HUES6 (cell line): Measurements from ENCODE around the gene ACAD8.

Source experiments
- H3K27ac ChIP-seq: 2 replicates; pipeline ENCODE4 v1.7.0; 2013; ENCODE audit warnings: low read depth, mild to moderate bottlenecking, low read length, inconsistent platforms
- H3K27me3 ChIP-seq: 2 replicates; pipeline ENCODE4 v1.6.1; 2013; ENCODE audit warnings: low read length; ENCODE audit not compliant: control insufficient read depth, insufficient read depth
- H3K36me3 ChIP-seq: 2 replicates; pipeline ENCODE4 v1.6.1; 2013; ENCODE audit warnings: low read length; ENCODE audit not compliant: control insufficient read depth, insufficient read depth
- H3K4me1 ChIP-seq: 2 replicates; pipeline ENCODE4 v1.6.1; 2013; ENCODE audit warnings: low read length; ENCODE audit not compliant: control insufficient read depth, insufficient read depth
- H3K4me3 ChIP-seq: 2 replicates; pipeline ENCODE4 v1.5.1; 2013; ENCODE audit warnings: low read depth, low read length
- H3K9ac ChIP-seq: one replicate; pipeline ENCODE4 v1.6.1; 2013; ENCODE audit warnings: mild to moderate bottlenecking, low read length
- H3K9me3 ChIP-seq: 2 replicates; pipeline ENCODE4 v1.6.1; 2013; ENCODE audit warnings: low read depth, low read length; ENCODE audit not compliant: control insufficient read depth, insufficient read depth

Gene ACAD8

DNA sequence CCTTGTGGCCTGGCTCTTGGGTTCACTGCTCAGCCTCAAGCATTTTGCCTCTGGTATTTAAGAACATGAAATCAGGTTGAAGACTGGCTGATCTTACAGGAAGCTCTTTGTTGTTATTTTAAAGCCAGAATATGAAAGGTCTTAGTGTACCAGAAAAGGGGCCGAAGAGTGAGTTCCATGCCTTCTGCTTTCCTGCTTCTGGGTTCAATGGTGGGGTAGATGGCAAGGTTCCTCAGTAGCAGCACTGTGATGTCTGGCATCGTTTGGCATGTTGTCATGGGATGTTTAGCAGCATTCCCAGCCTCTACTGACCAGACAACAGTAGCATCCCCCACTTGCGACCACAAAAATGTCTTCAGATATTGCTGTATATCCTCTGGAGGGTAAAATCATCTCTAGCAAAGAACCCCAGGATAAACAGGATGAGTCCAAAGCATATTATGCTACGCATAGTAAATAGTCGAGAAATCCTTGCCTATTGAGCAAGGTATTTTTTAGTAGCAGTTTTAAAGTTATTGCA, 26.5 kb upstream of the ACAD8 start:
- no peak overlapping the region for H3K4me3 ChIP-seq

DNA sequence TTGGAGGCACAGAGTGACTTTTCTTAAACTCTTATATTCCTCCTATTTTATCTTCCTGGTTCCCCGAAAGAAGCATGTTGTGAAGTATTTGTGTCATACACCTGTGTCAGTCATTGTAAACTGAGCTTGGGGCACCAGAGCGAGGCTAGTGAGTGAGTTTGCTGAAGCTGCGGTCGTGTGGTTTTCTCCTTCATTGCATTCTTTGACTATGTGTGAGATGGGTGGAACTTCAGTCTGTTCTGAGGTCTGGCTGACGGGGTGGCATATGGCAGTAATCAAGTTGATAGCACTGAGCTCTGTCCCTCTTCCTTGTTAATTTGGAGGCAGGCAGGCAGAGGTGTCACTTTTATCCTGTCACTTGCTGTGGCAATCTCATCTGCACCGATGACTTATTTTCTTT, 24.7 kb upstream of the ACAD8 start:
- H3K36me3 ChIP-seq = no peaks in the 10 kb centered on the region
- no peaks in the 10 kb centered on the region for H3K9me3 ChIP-seq
- no peak overlapping the region for H3K27ac ChIP-seq
- peaks cover 12% of the 10 kb centered on the region; the same call in 1 of the 2 replicates for H3K4me1 ChIP-seq
- no peak overlapping the region for H3K4me3 ChIP-seq
- no peak overlapping the region for H3K9ac ChIP-seq
- peaks cover 7% of the 10 kb centered on the region; the same call in 1 of the 2 replicates for H3K27me3 ChIP-seq

More for the DNA sequence above, 26.5 kb upstream of the ACAD8 start:
- no peak overlapping the region for H3K27ac ChIP-seq
- no peak overlapping the region for H3K9ac ChIP-seq
- H3K27me3 ChIP-seq = peaks cover 7% of the 10 kb centered on the region; the same call in 1 of the 2 replicates
- H3K9me3 ChIP-seq = no peaks in the 10 kb centered on the region
- peaks cover 21% of the 10 kb centered on the region for H3K4me1 ChIP-seq
- no peaks in the 10 kb centered on the region for H3K36me3 ChIP-seq

DNA sequence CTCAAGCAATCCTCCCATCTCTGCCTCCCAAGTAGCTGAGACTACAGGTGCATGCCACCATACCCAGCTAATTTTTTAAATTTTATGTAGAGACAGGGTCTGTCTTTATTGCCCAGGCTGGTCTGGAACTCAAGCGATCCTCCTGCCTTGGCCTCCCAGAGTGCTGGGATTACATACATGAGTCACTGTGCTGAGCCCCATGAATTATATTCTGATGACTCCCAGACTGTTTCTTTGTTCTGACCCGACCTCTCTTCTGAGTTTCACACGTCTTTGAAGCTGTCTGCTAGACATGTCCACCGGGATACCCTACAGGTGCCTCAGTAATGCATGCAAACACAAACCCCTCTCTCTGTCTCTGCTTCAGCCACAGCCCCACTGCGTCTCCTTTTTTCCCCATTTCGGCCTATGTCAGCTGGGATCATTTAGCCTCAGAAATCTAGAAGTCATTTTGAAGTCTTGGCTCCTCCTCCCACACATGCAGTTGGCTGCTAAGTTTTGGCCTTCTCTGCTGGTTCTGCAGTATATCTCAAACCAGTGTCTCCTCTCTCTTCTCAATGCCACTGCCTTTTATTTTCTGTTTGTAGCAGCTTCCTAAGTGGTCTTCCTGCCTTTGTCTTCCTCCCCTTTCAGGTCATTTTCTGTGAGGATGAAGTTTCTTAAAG, 24.1 kb upstream of the ACAD8 start:
- H3K9me3 ChIP-seq = no peaks in the 10 kb centered on the region
- H3K4me3 ChIP-seq = no peak overlapping the region
- peaks cover 12% of the 10 kb centered on the region; the same call in 1 of the 2 replicates for H3K4me1 ChIP-seq
- peaks cover 7% of the 10 kb centered on the region; the same call in 1 of the 2 replicates for H3K27me3 ChIP-seq
- H3K27ac ChIP-seq = no peak overlapping the region
- no peaks in the 10 kb centered on the region for H3K36me3 ChIP-seq
- no peak overlapping the region for H3K9ac ChIP-seq

DNA sequence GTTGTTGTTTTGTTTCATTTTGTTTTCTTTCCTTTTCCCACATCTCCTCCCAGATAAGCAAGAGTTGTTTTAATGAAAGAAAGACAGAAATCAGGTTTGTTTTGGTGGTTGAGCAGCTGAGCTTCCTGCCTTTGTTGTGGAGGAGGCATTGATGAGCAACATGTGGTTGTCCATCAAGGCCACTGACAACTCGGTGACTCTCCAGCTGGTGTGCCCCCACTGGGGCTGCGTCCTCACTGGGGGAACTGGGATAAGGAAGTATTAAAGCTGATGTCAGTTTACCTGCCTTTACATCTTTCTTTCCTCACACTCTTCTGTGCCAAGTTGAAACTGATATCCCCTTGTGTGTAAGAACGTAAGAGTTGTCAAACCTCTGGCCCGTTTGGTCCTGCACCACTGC, 23.0 kb upstream of the ACAD8 start:
- H3K9ac ChIP-seq = no peak overlapping the region
- no peak overlapping the region for H3K27ac ChIP-seq
- H3K9me3 ChIP-seq = no peaks in the 10 kb centered on the region
- no peaks in the 10 kb centered on the region for H3K36me3 ChIP-seq
- H3K4me1 ChIP-seq = peaks cover 12% of the 10 kb centered on the region; the same call in 1 of the 2 replicates
- no peak overlapping the region for H3K4me3 ChIP-seq
- peaks cover 7% of the 10 kb centered on the region; the same call in 1 of the 2 replicates for H3K27me3 ChIP-seq

DNA sequence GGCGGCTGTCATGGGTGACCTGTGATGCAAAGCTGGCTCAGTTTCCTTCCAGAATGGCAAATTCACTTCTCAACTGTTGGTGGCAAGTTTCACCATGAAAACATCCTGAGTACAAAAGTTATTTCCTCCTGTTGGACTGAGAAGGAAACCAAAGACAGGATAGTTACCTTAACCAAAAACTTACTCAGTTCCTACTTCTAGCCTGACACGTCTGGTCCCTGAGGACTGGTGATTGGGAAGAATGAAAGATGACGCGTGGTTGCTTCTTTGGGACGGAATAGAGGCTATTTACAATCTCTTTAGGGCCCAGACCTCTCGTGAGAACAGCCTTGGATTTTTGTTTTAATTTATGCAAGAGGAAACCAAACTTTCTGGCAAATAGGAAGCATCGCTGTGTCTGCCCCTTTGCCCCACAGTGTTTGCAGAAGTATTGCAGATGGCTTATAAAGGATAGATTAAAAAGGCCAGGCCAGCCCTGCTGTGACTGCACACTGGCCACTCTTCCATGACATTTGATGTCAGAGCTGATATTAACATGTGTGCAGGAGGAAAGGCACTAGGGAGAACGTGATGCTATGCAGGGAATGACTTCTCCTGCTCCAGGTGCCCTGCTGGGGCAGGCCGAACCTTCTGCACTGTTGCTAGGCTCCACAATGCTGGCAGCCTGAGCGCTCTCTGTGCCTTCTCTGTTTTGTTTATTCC, 21.3 kb upstream of the ACAD8 start:
- Histone ChIP-seq H3K4me3 (no peak overlapping the region), H3K36me3 (no peaks in the 10 kb centered on the region), H3K27ac (no peak overlapping the region), H3K9ac (no peak overlapping the region), H3K27me3 (no peaks in the 10 kb centered on the region), H3K9me3 (no peaks in the 10 kb centered on the region), H3K4me1 (no peaks in the 10 kb centered on the region)

DNA sequence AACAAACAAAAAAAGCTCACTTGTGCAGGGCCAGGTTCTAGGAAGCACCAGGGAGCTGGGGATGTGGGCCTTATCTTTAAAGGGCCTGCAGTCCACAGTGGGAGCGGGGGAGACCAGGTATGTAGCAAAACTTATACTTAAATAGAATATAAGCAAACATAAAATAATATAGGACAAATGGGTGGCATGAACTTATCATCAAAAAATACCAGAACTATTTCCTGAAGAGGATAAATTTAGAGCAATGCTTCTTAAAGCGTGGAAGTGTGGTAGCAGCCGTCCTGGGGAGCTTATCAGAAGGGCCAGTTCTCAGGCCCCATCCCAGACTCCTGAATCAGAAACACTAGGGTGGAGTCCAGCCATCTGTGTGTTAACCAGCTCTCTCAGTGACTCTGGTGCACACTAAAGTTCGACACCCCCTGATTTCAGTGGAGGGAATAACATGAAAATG, 19.6 kb upstream of the ACAD8 start:
- Histone ChIP-seq H3K4me3 (no peak overlapping the region), H3K27ac (no peak overlapping the region), H3K9ac (no peak overlapping the region), H3K9me3 (no peaks in the 10 kb centered on the region), H3K27me3 (no peaks in the 10 kb centered on the region), H3K36me3 (no peaks in the 10 kb centered on the region), H3K4me1 (no peaks in the 10 kb centered on the region)

DNA sequence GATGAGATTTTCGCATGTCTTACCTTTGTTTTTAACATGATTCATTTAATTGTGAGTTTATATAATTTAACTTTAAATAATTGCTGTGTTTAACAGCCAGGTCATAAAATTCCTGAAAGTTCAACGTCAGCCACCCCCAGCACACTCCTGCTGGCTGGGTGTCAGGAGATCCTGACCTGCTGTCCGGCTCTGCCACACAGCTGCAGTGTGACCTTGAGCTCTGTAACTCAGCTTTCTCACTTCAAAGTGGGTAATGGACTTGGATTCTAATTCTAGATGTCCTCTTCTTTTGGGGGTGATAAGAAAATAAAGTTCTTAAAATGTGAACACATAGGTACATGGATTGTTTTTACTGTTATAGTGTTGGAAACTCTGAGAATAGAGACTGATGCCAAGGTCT, 18.0 kb upstream of the ACAD8 start:
- H3K4me3 ChIP-seq = no peak overlapping the region
- H3K36me3 ChIP-seq = peaks cover 6% of the 10 kb centered on the region; the same call in 1 of the 2 replicates
- H3K27ac ChIP-seq = no peak overlapping the region
- H3K27me3 ChIP-seq = no peaks in the 10 kb centered on the region
- H3K4me1 ChIP-seq = no peaks in the 10 kb centered on the region
- H3K9me3 ChIP-seq = no peaks in the 10 kb centered on the region
- H3K9ac ChIP-seq = no peak overlapping the region

DNA sequence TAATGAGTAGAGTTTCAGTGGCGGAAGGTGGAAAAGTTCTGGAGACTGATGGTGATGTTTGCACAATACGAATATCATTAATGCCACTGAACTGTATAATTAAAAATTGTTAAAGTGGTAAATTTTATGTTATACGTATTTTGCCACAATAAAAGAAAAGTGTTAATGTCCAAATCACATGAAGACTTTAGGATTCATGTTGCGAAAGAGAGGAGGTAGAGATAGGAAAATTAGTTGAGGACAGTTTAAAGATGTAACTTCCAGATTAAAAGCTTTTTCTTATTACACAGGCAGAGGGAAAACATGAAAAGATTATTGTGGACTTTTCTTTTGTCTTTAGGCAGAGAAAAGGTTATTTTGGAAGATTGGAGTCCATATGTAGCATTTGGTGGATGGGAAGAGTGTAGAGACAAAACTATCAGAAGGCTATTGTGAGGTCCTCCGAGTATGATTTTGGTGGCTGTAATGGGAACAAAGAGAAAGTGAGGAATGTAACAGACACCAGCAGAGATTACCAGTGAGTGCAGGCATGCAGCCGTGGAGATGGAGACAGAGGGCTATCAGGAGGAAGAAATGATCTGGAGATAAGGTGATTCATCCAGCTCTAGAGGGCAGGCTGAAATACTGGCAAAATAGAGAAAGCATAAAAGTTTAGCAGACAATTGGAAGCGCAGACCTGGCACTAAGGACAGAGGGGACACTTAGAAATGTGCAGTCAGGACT, 16.4 kb upstream of the ACAD8 start:
- Histone ChIP-seq H3K27ac (no peak overlapping the region), H3K9me3 (no peaks in the 10 kb centered on the region), H3K4me3 (no peak overlapping the region), H3K9ac (no peak overlapping the region), H3K4me1 (no peaks in the 10 kb centered on the region), H3K36me3 (peaks cover 16% of the 10 kb centered on the region), H3K27me3 (no peaks in the 10 kb centered on the region)

DNA sequence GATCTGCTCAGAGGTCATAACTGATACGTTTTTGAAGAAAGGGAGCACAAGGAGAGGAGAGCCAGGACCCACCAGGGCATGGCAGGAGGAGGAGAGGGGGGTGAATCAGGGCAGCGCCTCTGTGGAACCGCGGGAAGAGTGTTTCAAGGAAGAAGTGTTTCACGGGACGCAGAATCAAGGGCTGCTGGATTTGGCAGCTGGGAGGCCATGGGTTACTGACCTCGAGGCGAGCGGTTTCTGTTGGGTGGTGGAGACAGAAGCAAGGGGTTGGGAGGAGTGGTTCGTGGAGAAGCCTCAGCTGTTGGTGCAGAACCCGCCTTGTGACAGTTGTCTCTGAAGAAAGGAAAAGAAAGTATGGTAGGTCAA, 15.8 kb upstream of the ACAD8 start:
- H3K36me3 ChIP-seq = peaks cover 18% of the 10 kb centered on the region
- H3K9ac ChIP-seq = no peak overlapping the region
- no peaks in the 10 kb centered on the region for H3K4me1 ChIP-seq
- H3K27ac ChIP-seq = no peak overlapping the region
- no peak overlapping the region for H3K4me3 ChIP-seq
- H3K27me3 ChIP-seq = no peaks in the 10 kb centered on the region
- no peaks in the 10 kb centered on the region for H3K9me3 ChIP-seq

DNA sequence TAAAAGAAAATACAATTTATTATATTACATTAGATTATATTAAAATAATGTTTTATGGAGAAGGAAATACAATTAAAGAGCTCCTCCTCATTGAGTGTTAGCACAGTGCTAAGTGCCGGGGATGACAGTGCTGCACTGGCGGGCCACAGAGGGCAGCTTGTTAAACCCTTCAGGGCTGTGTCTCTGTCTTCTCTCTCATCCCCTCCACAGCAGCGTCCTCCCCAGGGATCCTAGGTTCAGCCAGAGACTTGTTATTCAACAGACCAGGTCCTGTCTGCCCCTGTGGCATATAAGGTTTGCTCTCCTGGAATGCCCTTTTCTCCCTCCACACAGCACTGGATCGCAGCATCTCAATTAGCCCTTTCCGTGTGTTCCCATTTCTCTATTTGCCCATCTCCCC, 14.4 kb upstream of the ACAD8 start:
- no peak overlapping the region for H3K9ac ChIP-seq
- no peaks in the 10 kb centered on the region for H3K9me3 ChIP-seq
- H3K4me3 ChIP-seq = no peak overlapping the region
- H3K36me3 ChIP-seq = peaks cover 31% of the 10 kb centered on the region
- no peak overlapping the region for H3K27ac ChIP-seq
- H3K4me1 ChIP-seq = no peaks in the 10 kb centered on the region
- no peaks in the 10 kb centered on the region for H3K27me3 ChIP-seq

DNA sequence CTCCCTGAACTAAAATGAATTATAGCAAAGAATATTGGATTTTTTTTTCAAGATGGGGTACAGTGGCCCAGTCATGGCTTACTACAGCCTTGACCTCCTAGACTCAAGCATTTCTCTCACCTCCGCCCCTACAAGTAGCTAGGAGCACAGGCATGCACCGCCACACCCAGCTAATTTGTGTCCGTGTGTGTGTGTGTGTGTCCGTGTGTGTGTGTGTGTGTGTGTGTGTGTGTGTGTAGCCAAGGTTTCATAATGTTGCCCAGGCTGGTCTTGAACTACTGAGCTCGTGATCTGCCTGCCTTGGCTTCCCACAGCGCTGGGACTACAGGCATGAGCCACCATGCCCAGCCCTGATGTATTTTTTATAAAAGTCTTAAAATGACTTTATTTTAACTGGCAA, 12.8 kb upstream of the ACAD8 start:
- Histone ChIP-seq H3K27me3 (no peaks in the 10 kb centered on the region), H3K9ac (no peak overlapping the region), H3K4me3 (no peak overlapping the region), H3K27ac (no peak overlapping the region), H3K9me3 (no peaks in the 10 kb centered on the region), H3K4me1 (no peaks in the 10 kb centered on the region), H3K36me3 (peaks cover 46% of the 10 kb centered on the region)
